Measurements from ENCODE around the gene ATAD2B. TPM values are rescaled to one million over a fixed set of nuclear protein-coding genes. Genes with fewer than 3 reads are reported as not detected.
A peak's percentile ranks its signal among the peaks of the same experiment; 100 is the strongest.

ATAD2B gene
- total RNA-seq, 1 donor from 2014 or later, result 49.9 TPM

- DNase-seq, result no peak
Observed at GRCh38 chr2:23912054-23912453, 14.9 kb downstream of the ATAD2B start.

- DNase-seq, result no peak
Observed at GRCh38 chr2:23905155-23905554, 21.8 kb downstream of the ATAD2B start.

GRCh38 chr2:23904692-23905091, 22.2 kb downstream of the ATAD2B start:
- peak; percentile 54 for DNase-seq

DNA sequence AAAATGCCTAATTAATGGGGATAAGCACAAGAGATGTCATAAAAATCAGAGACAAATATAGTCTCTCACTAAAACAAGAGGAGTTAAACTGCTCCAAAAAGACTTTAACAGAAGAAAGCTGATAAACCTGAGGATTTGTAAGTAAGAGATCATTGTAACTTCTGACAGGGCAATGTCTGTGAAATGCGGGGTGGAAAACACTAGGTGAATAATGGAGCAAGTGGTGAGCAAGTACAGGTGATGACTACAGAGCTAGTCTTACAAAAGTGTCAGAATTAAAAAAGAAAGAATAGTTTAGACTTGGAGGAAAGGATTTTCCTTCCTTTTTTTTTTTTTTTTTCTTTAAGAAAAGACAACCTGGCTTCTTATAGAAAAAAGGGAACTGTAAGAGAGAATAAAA, 22.7 kb downstream of the ATAD2B start:
- DNase-seq, result no peak

- no peak for DNase-seq
Observed at GRCh38 chr2:23903034-23903433, 23.9 kb downstream of the ATAD2B start.

DNA sequence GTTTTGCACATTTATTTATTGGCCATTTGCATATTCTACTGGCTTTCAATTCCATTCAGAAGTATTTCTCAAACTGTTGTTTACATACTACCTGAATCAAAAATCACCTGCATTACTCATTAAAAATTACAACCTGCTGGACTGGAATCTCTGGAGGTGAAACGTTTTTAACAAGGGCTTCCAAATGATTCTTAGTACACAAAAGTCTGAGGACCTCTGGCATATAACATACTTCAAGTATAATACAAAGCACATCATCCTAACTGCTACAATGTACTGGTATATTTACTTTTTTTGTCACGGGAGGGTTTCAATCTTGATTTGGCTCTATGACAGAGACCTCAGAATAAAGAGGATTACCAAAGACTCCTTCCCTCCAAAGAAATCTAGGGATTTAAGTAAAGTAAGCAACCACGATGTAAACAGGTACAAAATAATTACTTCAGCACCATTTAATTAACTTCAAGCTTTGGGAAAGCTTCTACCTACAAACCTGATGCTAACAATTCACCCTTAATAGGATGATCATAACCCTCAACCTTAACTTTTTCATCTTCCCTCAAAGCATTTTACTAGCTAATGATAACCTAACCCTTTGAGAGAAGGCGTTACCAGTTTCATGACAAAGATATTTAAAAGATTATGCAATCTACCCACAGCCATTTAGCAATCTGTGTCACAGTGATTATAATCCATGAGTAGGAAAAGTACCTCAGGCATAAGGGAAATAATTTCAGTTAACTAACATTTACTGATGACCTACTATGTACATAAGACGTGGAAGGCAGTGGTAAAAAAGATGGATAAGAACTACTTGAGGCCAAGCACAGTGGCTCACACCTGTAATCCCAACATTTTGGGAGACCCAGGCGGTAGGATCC, 24.7 kb downstream of the ATAD2B start:
- DNase-seq, result no peak

GRCh38 chr2:23900541-23901322, 26.2 kb downstream of the ATAD2B start:
- no peak for DNase-seq

DNA sequence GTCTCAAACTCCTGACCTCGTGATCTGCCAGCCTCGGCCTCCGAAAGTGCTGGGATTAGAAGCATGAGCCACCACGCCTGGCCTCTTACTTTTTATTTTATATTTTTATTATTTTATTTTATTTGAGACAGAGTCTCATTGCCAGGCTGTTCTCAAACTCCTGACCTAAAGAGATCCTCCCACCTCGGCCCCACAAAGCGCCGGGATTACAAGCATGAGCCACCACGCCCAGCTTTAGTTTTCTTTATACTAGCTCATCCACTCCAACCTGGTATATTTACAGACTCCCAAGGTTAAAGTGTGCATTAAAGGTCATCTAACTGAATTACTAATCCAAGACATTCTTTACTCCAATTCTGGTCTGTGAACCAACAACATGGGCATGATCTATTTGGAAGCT, 26.8 kb downstream of the ATAD2B start:
- no peak for DNase-seq

- no peak for DNase-seq
Observed at GRCh38 chr2:23871206-23871605, 55.7 kb downstream of the ATAD2B start.

GRCh38 chr2:23867449-23867848, 59.5 kb downstream of the ATAD2B start:
- DNase-seq, result no peak

DNA sequence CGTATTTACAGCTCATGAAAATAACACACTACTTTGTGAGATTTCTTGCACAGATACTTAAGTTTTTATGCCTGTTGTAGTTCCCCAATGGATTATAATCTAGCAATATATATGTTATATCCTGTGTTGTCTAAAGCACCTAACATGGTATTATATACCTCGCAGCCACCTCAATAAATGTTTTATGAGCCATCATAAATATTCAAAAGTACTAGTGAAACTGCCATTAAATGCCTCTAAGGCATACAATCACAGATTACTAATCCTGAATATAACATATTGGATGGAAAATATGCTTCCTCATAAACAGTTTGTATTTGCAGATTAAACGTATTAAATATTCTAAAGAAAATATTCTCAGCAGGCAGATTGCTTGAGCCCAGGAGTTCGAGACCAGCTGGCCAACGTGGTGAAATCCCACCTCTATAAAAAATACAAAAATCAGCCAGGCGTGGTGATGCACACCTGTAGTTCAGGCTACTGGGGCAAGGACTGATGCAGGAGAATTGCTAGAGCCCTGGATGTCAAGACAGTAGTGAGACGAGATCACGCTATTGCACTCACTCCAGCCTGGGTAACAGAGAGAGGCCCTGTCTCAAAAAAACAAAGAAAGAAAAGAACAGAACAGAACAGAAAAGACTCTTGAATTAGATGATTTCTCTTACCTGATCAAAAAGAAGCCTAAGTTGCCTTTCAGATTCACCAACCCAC, 64.1 kb downstream of the ATAD2B start:
- DNase-seq, result no peak

DNA sequence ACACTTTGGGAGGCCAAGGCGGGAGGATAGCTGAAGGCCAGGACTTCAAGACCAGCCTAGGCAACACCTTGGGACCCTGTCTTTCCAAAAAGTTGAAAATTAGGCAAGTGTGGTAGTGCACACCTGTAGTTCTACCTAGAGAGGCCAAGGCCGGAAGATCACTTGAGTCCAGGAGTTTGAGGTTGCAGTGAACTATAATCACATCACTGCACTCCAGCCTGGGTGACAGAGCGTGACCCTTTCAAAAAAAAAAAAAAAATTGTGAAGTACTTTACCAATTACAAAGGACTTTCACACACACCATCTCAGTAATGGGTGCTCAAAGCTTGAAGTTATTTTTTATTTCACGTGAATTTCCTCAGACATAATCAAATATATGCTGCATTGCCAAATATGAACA, 65.0 kb downstream of the ATAD2B start:
- no peak for DNase-seq

GRCh38 chr2:23859983-23860382, 66.9 kb downstream of the ATAD2B start:
- DNase-seq, result no peak

GRCh38 chr2:23859234-23859633, 67.7 kb downstream of the ATAD2B start:
- DNase-seq, result no peak

DNA sequence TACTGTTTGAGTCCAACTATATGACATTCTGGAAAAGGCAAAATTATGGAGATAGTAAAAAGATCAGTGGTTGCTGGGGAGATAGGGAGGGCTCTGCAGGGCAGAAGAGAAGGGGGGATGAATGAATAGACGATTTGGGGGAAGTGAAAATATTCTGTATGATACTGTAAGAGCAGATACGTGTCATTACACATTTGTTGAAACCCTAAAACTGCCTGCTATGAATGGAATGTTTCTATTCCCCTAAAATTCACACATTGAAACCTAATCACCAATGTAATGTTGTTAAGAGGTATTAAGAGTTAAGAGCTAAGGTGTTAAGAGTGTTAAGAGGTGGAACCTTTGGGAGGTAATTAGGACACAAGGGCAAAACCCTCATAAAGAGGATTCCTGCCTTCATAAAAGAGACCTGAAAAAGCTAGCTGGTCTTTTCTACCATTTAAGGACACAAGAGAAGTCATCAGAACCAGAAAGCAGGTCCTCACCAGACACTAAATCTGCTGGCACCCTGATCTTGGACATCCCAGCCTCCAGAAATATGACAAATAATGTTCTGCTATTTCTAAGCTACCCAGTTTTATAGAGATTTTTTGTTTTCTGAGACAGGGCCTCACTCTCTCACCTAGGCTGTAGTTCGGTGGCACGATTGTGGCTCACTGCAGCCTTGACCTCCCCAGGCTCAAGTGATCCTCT, 76.2 kb downstream of the ATAD2B start:
- no peak for DNase-seq

DNA sequence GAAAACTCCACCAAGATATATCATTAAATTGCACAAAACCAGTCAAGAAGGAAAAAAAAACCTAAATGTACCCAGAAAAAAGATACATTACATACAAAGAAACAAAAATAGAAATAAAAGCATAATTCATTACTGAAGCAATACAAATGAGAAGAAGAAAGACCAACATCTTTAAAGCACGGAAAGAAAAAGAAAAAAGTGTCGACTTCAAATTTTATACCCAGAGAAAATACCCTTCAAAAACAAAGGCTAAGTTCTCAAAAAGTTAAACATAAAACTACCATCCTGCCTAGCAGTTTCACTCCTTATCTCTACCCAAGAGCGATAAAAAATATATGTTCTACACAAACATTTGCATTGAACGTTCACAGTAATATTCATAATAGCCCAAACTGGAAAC, 82.0 kb downstream of the ATAD2B start:
- DNase-seq, result no peak

DNA sequence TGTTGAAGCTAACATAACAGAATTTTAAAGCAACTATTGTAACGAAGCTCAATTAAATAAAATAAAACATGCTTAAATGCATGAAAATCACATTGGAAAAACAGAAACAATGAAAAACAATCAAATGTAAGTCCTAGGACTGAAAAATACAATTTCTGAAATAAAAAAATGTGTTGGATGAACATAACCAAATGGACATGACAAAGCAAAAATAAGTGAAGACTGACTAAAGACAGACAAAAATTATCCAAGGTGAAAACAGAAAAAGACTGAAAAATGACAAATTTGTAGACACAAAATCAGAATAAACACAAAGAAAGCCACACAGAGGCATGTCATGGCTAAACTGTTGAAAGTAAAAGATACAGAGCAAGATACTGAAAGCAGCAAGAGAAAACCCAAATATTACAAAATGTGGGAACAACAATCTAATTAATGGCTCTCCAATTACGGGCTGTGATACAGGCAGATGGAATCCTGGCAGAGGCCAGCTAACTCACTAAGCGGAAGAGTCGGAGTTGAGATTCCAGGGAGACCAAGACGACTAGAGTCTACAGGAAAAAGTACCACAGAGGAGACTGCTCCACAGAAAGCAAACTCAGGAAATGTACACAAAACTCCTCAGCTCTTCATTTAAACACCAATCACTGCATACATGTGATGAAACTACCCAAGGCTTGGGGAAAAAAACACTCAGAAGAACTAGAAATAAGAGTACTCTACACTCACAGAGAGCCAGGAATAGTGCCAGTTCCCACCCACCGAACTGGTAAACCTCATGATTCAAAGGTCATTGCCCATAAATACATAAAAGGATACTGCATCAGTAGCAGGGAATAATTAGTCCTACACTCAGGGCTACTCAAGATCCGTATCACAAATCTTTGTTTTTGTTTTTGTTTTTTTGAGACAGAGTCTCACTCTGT, 83.6 kb downstream of the ATAD2B start:
- no peak for DNase-seq

DNA sequence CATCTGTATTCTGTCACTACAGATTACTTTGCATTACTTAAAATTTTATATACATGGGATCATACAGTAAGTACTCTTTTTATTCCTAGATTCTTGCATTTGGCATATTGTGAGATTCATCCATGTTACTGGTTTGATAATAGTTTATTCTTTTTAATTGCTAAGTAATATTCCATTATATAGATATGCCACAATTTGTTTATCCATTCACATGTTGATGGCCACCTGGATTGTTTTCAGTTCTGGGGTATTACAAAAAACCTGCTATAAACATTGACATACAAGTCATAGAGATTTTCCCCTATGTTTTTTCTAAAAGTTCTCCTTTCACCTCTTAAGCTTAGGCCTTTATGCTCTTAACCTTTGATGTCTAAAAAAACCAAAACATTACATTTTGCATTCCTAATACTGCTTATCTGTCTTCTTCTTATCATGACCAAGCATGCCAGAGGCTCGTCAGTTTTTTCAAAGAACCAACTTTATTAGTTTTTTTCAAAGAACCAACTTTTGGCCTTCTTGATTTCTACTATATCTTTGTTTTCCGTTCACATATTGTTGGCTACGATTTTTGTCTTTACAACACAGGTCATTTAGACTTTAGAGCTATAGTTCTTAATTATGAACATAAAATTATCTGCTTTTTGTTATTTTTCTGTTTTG, 86.9 kb downstream of the ATAD2B start:
- DNase-seq, result no peak

- DNase-seq, result no peak
Observed at GRCh38 chr2:23838996-23839395, 87.9 kb downstream of the ATAD2B start.

GRCh38 chr2:23838581-23838980, 88.3 kb downstream of the ATAD2B start:
- DNase-seq, result no peak

DNA sequence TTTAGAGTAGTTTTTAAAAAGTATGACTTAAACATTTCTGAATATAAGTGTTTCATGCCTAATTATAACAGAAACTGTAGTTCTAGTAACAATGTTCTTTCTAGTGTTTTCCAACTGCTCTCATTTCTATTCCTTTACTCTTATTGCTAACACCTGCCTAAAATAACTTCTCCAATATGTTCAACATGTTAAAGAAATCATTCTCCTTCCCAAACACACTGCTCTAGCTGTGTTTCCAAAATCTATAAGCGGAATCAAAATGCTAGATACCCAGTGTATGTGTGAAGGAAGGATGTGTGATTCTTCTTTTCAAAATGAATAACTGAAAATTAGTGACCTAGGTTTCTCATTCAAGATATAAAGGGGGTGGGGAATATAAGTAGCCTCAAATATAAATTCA, 89.1 kb downstream of the ATAD2B start:
- DNase-seq, result no peak
